SK-N-SH (cell line): ENCODE results near the gene CIAO1. TPM values are rescaled to one million over a fixed set of nuclear protein-coding genes. Genes with fewer than 3 reads are reported as not detected.

ENCODE experiments used
- polyA plus RNA-seq, 3 experiments: library from polyadenylated mRNA; depleted of rRNA; stranded (reverse); fragments of >200 nt; gene quantifications; 2 replicates each; pipeline ENCODE4 v1.2.3, GENCODE V29; 2012

Gene CIAO1
- polyA plus RNA-seq, 1 of the 3 experiments (the other 2 are of a cell fraction): 120 TPM

Other genes with a start within 250 kb of the CIAO1 start
- gene GPAT2, start 231.3 kb upstream of the CIAO1 start, polyA plus RNA-seq (2012; rRNA removed): not detected in 2 replicates
- not detected in 2 replicates for gene ADRA2B, start 149.7 kb upstream of the CIAO1 start, polyA plus RNA-seq (2012; rRNA removed)
- gene ASTL, start 127.7 kb upstream of the CIAO1 start, polyA plus RNA-seq (2012; rRNA removed): not detected in 2 replicates
- 0.79 and 1.2 TPM in 2 replicates for gene DUSP2, start 120.8 kb upstream of the CIAO1 start, polyA plus RNA-seq (2012; rRNA removed)
- gene STARD7, start 57.4 kb upstream of the CIAO1 start, polyA plus RNA-seq (2012; rRNA removed): 36.1 and 45.8 TPM in 2 replicates
- gene TMEM127, start 228 bp upstream of the CIAO1 start, polyA plus RNA-seq (2012; rRNA removed): 40.9 and 47.9 TPM in 2 replicates
- gene SNRNP200, start 39.3 kb downstream of the CIAO1 start, polyA plus RNA-seq (2012; rRNA removed): 165 and 177 TPM in 2 replicates
- gene ITPRIPL1, start 59.1 kb downstream of the CIAO1 start, polyA plus RNA-seq (2012; rRNA removed): 4.3 and 5.0 TPM in 2 replicates
- 17.0 and 17.8 TPM in 2 replicates for gene NCAPH, start 69.5 kb downstream of the CIAO1 start, polyA plus RNA-seq (2012; rRNA removed)
- 0.05 and 0.08 TPM in 2 replicates for gene NEURL3, start 239.1 kb downstream of the CIAO1 start, polyA plus RNA-seq (2012; rRNA removed)